ENCODE data around the gene ANO6. TPM values are rescaled to one million over a fixed set of nuclear protein-coding genes. Genes with fewer than 3 reads are reported as not detected.

ANO6 gene
- total RNA-seq, 1 experiment from 2014 or later = 46.8 TPM

- CTCF ChIA-PET = interaction anchor here (1.3 kb wide), 1 partner anchor 120 kb away, joined by 3 read pairs; no protein-coding TSS in a partner anchor
- H3K9me3 Mint-ChIP-seq = no peaks in the 10 kb centered on the region
- no peak for ATAC-seq
- H3K27me3 Mint-ChIP-seq (ENCODE audit: low read depth) = no peaks in the 10 kb centered on the region
- POLR2A ChIA-PET = no interaction called here
- no peak for TF ChIP-seq ZNF416 (CRISPR knock-in tag; IDR thresholded peaks at IDR 0.05)
- TF ChIP-seq NR2C2 (CRISPR knock-in tag; IDR thresholded peaks at IDR 0.05) = no peak
- no peak for TF ChIP-seq ZMAT4 (CRISPR knock-in tag; IDR thresholded peaks at IDR 0.05)
- no peak for TF ChIP-seq E2F1 (CRISPR knock-in tag; IDR thresholded peaks at IDR 0.05)
- no peak for TF ChIP-seq ZNF671 (CRISPR knock-in tag; IDR thresholded peaks at IDR 0.05)
- TF ChIP-seq, protein P1, sequence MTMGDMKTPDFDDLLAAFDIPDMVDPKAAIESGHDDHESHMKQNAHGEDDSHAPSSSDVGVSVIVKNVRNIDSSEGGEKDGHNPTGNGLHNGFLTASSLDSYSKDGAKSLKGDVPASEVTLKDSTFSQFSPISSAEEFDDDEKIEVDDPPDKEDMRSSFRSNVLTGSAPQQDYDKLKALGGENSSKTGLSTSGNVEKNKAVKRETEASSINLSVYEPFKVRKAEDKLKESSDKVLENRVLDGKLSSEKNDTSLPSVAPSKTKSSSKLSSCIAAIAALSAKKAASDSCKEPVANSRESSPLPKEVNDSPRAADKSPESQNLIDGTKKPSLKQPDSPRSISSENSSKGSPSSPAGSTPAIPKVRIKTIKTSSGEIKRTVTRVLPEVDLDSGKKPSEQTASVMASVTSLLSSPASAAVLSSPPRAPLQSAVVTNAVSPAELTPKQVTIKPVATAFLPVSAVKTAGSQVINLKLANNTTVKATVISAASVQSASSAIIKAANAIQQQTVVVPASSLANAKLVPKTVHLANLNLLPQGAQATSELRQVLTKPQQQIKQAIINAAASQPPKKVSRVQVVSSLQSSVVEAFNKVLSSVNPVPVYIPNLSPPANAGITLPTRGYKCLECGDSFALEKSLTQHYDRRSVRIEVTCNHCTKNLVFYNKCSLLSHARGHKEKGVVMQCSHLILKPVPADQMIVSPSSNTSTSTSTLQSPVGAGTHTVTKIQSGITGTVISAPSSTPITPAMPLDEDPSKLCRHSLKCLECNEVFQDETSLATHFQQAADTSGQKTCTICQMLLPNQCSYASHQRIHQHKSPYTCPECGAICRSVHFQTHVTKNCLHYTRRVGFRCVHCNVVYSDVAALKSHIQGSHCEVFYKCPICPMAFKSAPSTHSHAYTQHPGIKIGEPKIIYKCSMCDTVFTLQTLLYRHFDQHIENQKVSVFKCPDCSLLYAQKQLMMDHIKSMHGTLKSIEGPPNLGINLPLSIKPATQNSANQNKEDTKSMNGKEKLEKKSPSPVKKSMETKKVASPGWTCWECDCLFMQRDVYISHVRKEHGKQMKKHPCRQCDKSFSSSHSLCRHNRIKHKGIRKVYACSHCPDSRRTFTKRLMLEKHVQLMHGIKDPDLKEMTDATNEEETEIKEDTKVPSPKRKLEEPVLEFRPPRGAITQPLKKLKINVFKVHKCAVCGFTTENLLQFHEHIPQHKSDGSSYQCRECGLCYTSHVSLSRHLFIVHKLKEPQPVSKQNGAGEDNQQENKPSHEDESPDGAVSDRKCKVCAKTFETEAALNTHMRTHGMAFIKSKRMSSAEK (CRISPR knock-in tag; IDR thresholded peaks at IDR 0.05; ENCODE audit: borderline replicate concordance) = no peak
- TF ChIP-seq NFYB (CRISPR knock-in tag; conservative IDR thresholded peaks at IDR 0.05; ENCODE audit: low read depth) = no peak
- TF ChIP-seq ELF4 (CRISPR knock-in tag; IDR thresholded peaks at IDR 0.05; ENCODE audit: low read depth) = no peak
- no peak for TF ChIP-seq PREB (CRISPR knock-in tag; IDR thresholded peaks at IDR 0.05; ENCODE audit: borderline replicate concordance)
- TF ChIP-seq, protein P2, sequence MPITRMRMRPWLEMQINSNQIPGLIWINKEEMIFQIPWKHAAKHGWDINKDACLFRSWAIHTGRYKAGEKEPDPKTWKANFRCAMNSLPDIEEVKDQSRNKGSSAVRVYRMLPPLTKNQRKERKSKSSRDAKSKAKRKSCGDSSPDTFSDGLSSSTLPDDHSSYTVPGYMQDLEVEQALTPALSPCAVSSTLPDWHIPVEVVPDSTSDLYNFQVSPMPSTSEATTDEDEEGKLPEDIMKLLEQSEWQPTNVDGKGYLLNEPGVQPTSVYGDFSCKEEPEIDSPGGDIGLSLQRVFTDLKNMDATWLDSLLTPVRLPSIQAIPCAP (CRISPR knock-in tag; IDR thresholded peaks at IDR 0.05) = no peak
- no peak for TF ChIP-seq MYBL2 (CRISPR knock-in tag; IDR thresholded peaks at IDR 0.05)
- TF ChIP-seq NR1H2 (CRISPR knock-in tag; IDR thresholded peaks at IDR 0.05) = no peak
- TF ChIP-seq FOXP1 (CRISPR knock-in tag; IDR thresholded peaks at IDR 0.05; ENCODE audit: borderline replicate concordance) = no peak
- no peak for TF ChIP-seq OVOL2 (CRISPR knock-in tag; IDR thresholded peaks at IDR 0.05; ENCODE audit: borderline replicate concordance)
- peaks cover 49% of the 10 kb centered on the region for H3K36me3 Mint-ChIP-seq
- H3K4me1 Mint-ChIP-seq = peaks cover 20% of the 10 kb centered on the region
- DNase-seq (ENCODE audit: low spot score) = no peak
- H3K4me3 Mint-ChIP-seq = no peak overlapping the region
- no peak overlapping the region for H3K27ac Mint-ChIP-seq
Measured at GRCh38 chr12:45423931-45424330, 208.0 kb downstream of the ANO6 start.

GRCh38 chr12:45425426-45425825, 209.5 kb downstream of the ANO6 start:
- ChIA-PET CTCF (interaction anchor here (1.3 kb wide), 1 partner anchor 118 kb away, joined by 3 read pairs; no protein-coding TSS in a partner anchor), POLR2A (no interaction called here)
- DNase-seq (ENCODE audit: low spot score) (no peak), ATAC-seq (no peak)
- peaks cover 20% of the 10 kb centered on the region for H3K4me1 Mint-ChIP-seq
- H3K9me3 Mint-ChIP-seq = no peaks in the 10 kb centered on the region
- peak overlapping the region; percentile 45; the same call in 1 of the 2 replicates for H3K27ac Mint-ChIP-seq
- H3K27me3 Mint-ChIP-seq (ENCODE audit: low read depth) = no peaks in the 10 kb centered on the region
- H3K4me3 Mint-ChIP-seq = no peak overlapping the region
- peaks cover 59% of the 10 kb centered on the region for H3K36me3 Mint-ChIP-seq
- TF ChIP-seq ZNF396 (CRISPR knock-in tag; IDR thresholded peaks at IDR 0.05; ENCODE audit: borderline replicate concordance) (no peak), NR2C2 (CRISPR knock-in tag; IDR thresholded peaks at IDR 0.05) (no peak), SP1 (CRISPR knock-in tag; conservative IDR thresholded peaks at IDR 0.05) (no peak), ZNF232 (CRISPR knock-in tag; IDR thresholded peaks at IDR 0.05) (no peak), ATF2 (CRISPR knock-in tag; IDR thresholded peaks at IDR 0.05; ENCODE audit: borderline replicate concordance, low read depth) (no peak), ZBTB21 (CRISPR knock-in tag; IDR thresholded peaks at IDR 0.05; ENCODE audit: borderline replicate concordance) (no peak), FOXP1 (CRISPR knock-in tag; IDR thresholded peaks at IDR 0.05; ENCODE audit: borderline replicate concordance) (no peak), ETV6 (CRISPR knock-in tag; IDR thresholded peaks at IDR 0.05) (no peak), NFYB (CRISPR knock-in tag; conservative IDR thresholded peaks at IDR 0.05; ENCODE audit: low read depth) (no peak), E2F5 (CRISPR knock-in tag; IDR thresholded peaks at IDR 0.05) (no peak), PREB (CRISPR knock-in tag; IDR thresholded peaks at IDR 0.05; ENCODE audit: borderline replicate concordance) (no peak)
- TF ChIP-seq, protein P3, sequence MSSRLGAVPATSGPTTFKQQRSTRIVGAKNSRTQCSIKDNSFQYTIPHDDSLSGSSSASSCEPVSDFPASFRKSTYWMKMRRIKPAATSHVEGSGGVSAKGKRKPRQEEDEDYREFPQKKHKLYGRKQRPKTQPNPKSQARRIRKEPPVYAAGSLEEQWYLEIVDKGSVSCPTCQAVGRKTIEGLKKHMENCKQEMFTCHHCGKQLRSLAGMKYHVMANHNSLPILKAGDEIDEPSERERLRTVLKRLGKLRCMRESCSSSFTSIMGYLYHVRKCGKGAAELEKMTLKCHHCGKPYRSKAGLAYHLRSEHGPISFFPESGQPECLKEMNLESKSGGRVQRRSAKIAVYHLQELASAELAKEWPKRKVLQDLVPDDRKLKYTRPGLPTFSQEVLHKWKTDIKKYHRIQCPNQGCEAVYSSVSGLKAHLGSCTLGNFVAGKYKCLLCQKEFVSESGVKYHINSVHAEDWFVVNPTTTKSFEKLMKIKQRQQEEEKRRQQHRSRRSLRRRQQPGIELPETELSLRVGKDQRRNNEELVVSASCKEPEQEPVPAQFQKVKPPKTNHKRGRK (CRISPR knock-in tag; IDR thresholded peaks at IDR 0.05; ENCODE audit: borderline replicate concordance) = no peak

All from WTC11 (cell line).